GM21390 (cell line): Measurements from ENCODE around the gene DPP6.

Source experiments
- ATAC-seq: cut with Tn5 transposase; IDR thresholded peaks from one replicate; pipeline ENCODE4 v1.9.1; 2021; ENCODE audit not compliant: unreplicated experiment

Gene DPP6

DNA sequence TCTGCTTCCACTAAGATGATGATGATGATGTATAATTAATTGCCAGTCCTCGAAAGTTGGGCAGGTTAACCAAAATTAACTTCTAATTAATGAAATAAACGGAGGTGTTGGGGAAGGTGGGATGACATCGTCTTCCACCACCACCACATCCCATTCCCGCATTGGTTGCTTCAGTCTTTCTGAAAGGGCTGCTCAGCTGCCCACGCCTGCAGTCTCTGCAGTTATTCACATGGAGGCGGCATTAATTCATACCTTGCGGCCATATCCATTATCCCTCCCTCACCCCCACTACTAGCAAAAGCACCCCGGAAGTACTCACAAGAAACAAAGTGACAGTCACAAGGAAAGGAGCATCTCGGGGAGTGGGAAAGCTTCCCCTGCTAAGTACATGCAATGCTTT, 387.9 kb downstream of the DPP6 start:
- ATAC-seq: no peak

DNA sequence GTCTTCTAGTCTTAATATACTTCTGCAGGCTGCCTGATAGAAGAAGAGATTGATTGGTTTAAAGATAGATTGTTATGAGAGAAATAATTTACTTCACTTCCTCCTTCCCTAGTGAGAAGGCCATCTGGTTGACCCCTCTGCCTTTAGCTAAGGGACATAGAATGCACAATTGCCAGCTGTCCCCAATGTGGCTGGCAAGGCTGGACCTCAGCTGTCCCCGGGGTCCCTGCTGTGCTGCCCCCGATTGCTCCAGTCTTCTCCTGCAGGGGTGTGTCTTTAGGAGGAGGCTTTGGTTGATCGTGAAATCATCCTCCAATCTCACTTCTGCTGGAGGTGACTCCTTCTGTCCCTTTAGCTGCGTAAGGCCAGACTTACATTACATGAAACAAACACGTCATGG, 388.5 kb downstream of the DPP6 start:
- ATAC-seq: no peak

DNA sequence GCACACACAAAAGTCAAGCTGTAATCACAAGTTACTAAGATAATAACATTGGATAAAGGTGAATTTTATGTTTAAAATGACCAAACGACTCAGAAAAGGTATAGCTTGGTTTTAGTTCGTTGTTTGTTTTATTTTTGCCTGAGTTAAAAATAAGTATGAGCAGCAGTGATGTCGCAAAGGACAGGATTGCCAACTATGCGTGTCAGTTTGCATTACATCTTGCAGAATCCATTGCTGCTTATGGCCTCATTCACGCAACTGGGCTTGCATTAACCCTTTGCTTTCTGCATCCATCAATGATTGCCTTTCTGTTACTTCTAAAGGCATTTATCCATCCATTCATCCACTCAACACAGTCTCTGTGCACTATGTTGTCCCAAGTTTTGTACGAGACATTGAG, 389.6 kb downstream of the DPP6 start:
- no peak for ATAC-seq

DNA sequence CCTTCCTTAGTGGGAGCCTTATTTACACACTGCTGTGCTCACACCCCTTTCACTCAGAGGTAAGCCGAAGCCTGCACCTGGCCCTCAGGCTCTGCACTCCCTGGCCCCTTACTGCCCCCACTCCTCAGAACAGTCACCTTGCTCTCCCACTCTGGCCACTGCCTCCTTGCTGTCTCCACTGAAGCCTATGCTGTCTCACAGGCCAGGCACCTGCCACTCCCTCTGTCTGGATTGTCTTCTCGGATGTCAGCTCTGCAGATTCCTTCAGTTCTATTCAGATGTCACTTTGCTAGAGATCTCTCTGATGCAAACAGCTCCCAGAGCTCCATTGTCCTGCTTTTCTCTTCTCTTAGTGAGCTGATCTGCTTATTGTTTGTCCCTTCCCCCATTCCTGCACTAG, 390.7 kb downstream of the DPP6 start:
- no peak for ATAC-seq

DNA sequence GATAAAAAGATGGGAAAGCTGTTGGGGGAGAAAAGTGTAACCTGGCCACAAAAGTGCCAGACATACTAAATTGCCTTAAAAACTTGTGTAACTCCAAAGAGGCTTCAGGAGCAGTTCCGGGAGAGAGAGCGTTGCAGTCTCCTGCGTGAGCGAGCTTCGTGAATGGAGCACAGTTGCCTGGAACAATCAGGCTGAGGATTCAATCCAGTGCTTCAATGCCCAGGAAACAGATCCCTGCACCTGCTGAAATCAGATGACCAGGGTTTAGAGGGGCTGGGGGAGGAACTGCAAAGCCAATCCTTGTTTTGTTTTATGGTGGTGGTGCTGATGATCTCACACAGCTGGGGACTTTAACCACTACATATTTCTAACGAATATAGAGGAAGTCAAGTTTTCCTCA, 398.3 kb downstream of the DPP6 start:
- ATAC-seq: no peak

DNA sequence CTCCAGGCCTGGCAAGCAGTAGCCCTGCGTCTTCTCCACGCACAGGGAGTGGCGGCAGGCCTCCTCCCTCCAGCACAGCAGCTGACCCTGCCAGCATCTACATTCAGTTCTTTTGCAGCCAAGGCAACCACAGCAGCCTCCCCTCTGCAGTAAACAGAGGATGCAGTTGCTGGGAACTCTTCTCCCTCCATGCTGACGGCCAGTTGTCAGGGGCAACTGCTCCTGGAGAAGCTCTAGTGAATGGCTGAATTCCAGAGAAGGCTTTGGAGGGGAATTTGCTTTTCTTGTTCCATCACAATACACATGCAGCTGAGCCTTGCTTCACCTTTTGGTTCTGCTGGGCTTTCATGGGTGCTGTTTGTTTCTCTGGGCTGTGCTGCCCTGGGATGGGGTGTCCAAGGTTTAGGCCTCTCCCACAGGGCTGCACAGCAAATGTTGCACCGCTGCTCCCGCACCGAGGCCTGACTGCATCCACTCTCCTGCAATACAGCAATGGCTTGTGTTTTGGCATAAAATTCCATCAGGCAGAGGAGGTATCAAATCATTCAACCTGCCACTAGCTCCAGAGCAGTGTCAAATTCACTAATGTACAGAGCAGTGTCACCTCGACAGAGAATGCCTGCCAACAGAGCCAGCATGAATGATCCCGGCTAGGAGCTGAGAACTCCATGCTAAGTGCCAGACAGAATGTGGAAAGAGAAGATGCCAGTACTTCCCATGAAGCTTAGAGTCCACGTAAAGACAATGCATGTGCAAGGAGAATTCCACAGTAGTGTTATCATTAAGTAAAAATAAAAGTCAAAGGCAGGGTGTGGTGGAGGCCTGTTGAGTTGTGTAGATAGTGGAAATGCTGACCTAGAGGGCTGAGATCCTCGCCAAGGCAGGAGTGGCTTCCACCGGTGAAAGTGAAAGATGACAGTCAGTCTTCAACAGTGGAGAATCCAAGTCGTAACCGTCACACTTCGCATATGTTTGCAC, 399.6 kb downstream of the DPP6 start:
- ATAC-seq: no peak

DNA sequence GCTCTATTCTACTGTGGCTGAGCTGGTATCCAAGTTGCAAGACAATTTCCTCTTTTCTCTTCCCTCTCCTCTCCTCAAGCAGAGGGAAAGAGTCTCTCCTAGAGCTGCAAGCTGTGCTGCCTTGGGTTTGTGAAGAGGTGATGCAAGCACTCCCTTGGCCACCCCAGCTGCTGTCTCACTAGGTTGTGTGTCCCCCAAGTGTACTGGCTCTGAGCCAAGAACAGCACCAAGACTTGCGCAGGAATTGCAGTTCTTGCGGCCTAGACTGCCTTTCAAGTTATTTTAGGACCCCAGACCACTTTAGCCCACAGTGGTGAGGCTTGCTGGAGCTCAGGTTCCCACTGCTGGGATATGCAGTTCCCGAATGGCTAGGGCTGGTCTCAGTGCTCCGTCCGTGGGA, 411.6 kb downstream of the DPP6 start:
- ATAC-seq: no peak

DNA sequence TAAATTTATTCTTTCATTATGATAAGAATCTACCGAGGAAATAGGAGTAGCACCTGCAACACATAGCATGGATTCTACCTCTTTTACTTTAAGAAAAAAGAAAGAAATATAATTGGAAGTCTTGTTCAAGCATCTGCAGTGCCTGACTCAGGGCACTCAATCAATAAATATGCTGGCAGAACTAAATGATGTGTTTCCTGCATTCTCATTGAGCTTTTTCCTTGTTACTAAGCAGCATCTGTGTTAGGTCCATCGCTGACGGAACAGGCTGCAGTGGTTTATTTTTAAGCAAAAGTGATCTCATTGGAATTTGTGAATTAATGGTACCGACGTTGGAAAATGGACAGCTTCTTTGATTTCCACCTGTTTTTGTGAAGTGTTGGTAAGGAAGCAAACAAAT, 417.5 kb downstream of the DPP6 start:
- no peak for ATAC-seq

DNA sequence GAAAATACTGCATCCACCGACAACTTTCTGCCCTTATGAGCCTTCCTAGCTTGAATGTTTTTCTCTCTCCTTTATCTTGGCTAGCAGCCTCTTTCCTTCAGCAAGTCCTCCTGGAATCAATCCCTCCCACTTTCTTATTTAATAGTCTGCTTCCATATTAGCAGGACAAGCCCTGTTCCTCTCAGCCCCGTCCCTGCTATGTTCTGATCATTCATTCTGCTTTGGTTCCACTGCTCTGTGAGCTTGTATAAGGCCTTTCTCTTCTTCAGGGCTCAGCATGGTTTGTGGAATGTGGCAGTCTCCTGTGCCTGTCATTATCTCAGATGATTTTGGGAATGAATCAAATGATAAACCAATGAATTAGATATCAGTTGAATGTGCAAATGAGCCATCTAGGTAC, 420.1 kb downstream of the DPP6 start:
- ATAC-seq: no peak

DNA sequence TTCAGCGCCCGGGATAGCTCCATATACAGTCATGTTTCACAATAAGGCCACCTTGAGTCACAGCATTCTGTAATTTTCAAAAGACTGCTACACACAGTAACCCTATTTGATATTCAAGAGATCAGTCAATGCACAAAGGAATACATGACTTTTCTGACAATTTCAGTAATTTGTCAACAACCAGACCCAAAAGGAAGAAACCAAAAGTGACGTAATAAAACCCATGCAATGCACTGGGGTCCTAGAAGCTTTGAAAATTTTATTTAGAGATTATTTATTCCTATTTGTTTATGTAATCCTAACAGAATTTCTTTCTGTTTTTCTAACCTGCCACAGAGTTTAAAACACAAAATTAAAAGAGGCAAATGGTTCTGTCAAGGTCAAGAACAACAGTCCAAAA, 421.2 kb downstream of the DPP6 start:
- ATAC-seq: no peak

DNA sequence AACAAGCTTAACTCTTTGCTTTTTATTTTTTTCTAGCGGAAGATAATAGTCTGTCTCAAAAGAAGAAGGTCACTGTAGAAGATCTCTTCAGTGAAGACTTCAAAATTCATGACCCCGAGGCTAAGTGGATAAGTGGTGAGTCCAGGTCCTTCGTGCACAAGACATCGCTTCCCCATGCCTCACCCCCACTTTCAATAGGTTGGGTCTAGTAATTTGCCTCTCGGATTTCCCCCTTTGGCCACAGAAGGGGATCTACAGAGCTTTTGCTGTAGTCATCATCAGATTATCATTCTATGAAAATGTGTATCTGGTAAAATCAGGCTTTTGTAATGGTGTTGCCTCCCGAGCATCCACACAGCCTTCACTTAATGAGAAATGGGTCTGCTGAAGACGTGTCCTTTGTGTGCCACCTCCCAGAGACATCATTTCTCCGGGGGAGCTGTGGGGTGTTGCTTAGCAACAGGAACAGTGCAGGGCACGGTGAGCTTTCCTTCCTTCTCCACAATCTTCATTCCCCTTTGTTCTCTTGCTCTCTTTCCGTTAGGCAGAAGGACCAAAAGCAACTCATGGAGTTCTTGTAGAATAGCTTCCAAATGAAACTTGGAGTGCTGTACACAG, 422.8 kb downstream of the DPP6 start:
- no peak for ATAC-seq

DNA sequence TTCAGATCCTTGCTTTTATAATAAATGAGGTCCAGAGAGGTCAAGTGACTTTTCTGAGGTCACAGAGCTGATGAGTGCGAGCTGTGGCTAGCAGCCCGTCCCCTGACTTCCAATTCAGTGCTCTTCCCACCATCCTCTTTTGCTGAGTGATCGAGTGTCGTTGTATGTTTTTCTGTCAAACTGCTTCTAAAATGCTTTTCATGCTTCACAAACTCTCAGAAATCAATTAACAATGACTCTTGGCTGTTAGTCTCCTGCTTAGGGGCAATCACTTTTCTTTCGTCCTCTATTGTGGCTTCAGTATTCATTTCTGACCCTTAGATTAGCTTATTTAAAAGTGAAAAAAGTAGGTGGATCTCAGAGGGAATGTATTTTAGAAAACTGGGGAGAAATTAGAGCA, 423.7 kb downstream of the DPP6 start:
- no peak for ATAC-seq

DNA sequence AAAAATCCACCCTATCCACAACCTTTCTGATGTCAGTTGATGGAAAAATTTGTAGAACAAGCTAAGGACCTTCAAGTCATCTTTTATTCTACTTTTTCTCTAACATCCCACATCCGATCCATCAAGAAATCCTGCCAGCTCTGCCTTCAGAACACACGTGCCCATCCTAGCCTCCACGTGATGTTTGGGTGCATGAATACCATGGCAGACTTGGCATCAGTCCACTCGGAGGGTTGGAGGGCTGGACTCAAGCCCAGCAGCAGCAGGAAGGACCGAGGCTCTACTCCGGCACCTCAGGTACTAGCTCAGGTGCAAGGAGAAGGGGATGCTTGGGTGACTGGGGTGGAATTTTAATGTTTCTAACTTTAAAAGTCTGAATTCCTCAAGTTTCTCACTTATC, 428.6 kb downstream of the DPP6 start:
- ATAC-seq: no peak

DNA sequence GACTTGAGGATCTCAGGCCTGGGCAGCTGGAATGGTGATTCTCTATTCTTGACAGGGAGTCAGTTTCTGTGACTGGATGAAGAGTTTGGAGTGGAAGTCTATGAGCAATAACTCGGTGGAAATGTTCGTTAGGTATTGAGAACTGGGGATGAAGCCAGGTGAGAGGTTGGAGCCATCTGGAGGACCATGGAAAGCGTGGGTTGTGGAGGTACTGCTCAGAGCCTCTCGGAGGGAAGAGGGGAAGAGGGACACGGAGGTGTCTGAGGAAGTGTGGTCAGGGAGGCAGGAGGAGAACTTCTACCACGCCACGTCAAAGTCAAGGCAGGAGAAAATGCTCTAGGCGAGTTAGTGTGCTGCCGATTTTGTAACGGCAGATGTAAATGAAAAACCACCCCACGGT, 430.7 kb downstream of the DPP6 start:
- no peak for ATAC-seq

DNA sequence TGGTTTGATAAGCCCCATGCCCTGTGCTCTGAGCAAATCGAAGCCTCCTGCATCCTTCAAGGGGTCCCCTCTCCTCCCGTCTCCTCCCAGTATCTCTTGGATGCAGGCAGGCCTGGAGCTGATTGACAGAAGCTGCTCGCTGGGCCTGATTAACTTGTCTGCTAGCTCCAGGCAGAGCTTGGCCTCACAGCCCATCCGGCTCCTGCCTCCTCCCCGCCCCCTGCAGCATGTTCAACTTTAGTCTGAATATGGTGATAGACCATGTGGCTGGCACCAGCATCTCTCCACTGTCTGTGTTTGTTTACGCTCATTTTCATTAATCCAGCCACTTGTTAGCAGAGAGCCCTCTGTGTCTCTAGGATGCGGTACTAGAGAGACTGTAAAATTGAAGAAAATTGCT, 432.2 kb downstream of the DPP6 start:
- no peak for ATAC-seq

DNA sequence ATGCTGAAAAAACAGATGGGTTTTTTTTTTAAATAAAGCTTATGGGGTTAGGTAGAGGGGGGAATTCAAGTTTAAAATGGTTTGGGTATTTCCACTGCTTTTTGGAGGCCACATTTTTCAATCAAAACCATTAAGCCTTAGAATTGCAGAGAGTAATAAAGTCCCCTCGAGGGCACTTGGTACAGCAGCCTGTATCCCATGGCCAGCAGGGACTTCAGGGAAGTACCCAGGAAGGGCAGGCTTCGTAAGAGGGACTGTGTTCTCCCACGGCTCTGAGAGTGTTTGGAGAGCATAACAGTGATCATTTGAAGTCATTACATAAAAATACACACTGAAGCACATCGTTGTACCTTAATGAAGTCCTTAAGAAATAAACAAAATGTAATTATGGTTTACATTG, 432.7 kb downstream of the DPP6 start:
- no peak for ATAC-seq

DNA sequence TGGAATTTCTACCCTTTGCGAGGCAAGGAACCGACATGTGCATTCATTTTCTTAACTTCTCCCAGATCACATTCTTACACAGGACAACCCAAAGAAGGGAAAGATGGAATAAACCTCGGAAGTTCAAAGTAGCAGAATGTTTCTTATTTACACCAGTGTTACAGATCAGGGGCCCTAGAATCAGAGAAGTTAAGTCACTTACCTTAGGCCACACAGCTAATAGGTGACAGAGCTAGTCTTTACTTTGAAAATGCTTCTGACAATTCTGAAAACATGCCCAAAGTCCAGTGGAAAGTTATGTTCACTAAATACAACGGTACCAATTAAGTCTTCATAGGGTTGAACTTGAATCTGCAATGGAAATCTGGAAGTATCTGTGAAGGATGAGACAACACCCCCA, 437.7 kb downstream of the DPP6 start:
- no peak for ATAC-seq

DNA sequence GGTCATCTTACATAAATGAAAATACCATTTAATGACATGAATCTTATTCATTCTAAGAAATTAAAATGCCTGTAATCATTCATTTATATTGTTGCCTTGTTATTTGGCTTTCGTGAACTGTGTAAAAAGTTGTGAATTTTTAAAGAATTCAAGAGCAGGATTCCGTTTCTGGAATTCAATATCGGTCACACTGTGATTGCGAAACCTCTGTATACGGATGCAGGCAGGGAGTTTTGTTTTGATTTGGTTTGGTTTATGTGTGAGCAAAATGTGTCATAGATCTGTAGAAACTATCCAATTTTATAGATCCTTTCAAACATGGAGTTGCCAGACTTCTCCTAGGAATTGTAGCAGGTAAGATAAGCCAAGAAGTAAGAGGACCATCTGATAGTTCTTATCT, 441.4 kb downstream of the DPP6 start:
- ATAC-seq: no peak

DNA sequence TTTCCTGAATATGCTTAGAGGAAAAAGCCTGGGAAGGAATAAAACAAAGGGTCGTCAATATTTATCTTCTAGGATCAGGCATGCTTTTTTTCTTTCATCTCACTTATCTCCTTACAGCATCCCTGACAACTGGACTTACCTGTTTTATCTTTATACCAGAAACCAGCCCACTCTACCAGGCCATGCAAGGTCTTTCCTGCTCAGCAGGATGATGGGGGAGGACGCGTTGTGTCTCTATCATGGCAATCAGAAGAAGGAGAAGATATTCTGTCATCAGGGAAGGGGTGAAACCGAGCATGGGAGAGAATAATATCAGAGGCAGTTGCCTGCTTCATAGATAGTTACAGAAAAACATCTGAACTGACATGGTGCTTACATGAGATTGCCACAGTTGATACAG, 445.6 kb downstream of the DPP6 start:
- ATAC-seq: no peak

DNA sequence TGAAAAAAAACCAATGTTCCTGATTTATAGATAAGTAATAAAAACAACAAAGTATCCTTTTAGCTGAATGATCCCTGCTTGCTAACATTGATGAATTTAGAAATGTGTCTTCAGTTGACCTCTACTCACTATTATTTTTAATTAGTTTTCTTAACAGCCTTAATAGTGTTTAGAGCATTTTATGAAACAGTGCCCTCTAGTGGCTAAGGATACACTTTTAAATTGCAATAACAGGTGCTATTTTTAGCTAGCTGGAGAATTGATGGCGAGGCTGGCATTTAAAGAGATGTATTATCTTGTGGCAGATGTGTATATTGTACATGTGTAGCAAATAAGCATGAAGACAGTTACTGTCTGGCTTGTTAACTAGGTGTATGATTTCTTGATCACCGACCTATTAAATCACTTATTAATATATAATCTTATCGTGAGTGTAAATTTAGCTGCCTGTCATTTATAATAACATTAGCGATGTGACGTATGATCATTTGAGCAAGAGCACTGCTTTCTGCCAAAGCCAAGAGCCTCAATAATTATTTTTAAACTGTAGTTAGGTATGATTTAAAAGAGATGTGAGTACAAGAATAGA, 451.9 kb downstream of the DPP6 start:
- ATAC-seq: no peak

DNA sequence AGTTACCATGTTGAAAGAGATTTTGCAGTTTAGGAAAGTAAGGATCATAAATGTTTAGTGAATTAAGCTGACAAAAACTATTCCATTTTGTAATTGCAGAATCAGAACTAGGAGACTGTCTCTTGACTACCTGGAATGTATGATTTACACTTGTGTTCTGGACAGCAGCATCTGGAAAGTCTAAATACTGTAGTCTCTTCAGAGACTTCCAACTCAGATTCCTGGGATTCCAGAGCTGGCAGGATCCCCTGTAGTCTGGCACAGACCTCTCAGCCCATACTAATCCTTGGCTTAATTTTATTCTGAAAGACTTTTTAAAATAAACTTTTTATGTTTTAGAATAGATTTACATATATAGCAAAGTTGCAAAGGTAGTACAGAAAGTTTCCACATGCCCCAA, 452.7 kb downstream of the DPP6 start:
- ATAC-seq: no peak

DNA sequence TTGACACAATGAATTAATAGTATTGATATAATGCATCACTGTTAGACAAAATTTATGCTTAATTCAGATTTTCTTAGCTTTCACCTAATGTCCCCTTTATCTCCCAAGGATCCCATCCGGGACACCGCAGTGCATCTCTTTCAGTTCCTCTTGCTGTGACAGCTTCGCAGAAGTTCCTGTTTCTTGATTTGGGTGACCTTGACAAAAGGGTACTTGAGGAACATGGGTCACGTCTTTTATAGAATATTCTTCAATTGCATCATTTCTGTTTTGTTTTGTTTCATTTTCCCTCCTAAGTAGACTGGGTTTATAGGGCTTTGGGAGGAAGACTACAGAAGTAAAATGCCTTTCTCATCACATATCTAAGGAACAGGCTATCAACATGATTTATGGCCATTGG, 453.2 kb downstream of the DPP6 start:
- no peak for ATAC-seq
